Fibroblast of villous mesenchyme (primary cell): Measurements from ENCODE around the gene IL26. TPM values are rescaled to one million over a fixed set of nuclear protein-coding genes. Genes with fewer than 3 reads are reported as not detected.

Experiments
- DNase-seq: peaks from one replicate; pipeline ENCODE4 v3.0.0-alpha.2; 2010; ENCODE audit warnings: low read depth
- H3K4me3 ChIP-seq: 2 replicates; pipeline ENCODE4 v1.5.1; 2011; ENCODE audit warnings: low read depth, mild to moderate bottlenecking, low read length
- CTCF ChIP-seq: IDR thresholded peaks from 2 replicates; pipeline ENCODE4 v1.5.1; 2012; ENCODE audit warnings: low read depth, mild to moderate bottlenecking, low read length; ENCODE audit not compliant: insufficient read depth
- total RNA-seq: library from RNA; depleted of rRNA; stranded (reverse); fragments of >200 nt; gene quantifications from 2 replicates; pipeline ENCODE4 v1.2.3, GENCODE V29; 2012

IL26 gene
- total RNA-seq, 1 donor = not detected

GRCh38 chr12:68237078-68237477 lies 11.5 kb upstream of the IL26 start:
- no peak overlapping the region for H3K4me3 ChIP-seq
- no peak for TF ChIP-seq CTCF
- no peak for DNase-seq

- TF ChIP-seq CTCF = peak; percentile 13
- peak overlapping the region; percentile 34 for H3K4me3 ChIP-seq
- peak; percentile 34 for DNase-seq
Measured at GRCh38 chr12:68236421-68237059, 10.9 kb upstream of the IL26 start.

GRCh38 chr12:68235576-68235975 lies 10.0 kb upstream of the IL26 start:
- no peak overlapping the region for H3K4me3 ChIP-seq
- no peak for TF ChIP-seq CTCF
- DNase-seq = peak; percentile 70

GRCh38 chr12:68234140-68234539 lies 8.5 kb upstream of the IL26 start:
- no peak overlapping the region for H3K4me3 ChIP-seq
- no peak for TF ChIP-seq CTCF
- no peak for DNase-seq

- H3K4me3 ChIP-seq = no peak overlapping the region
- TF ChIP-seq CTCF = no peak
- no peak for DNase-seq
Measured at GRCh38 chr12:68233498-68233897, 7.9 kb upstream of the IL26 start.

- no peak overlapping the region for H3K4me3 ChIP-seq
- no peak for TF ChIP-seq CTCF
- DNase-seq = no peak
Measured at GRCh38 chr12:68231691-68232090, 6.1 kb upstream of the IL26 start.

- TF ChIP-seq CTCF = no peak
- no peak overlapping the region for H3K4me3 ChIP-seq
- DNase-seq = no peak
Measured at GRCh38 chr12:68231229-68231628, 5.6 kb upstream of the IL26 start.
